IMR-90 (cell line): ENCODE measurements around the gene FBXO44. TPM values are rescaled to one million over a fixed set of nuclear protein-coding genes. Genes with fewer than 3 reads are reported as not detected.

Source experiments
- ATAC-seq: fragments of 200-7000 bp; cut with Tn5 transposase; 2 replicates; pipeline ENCODE4 v1.9.1; 2020; ENCODE audit warnings: low read depth, mild to moderate bottlenecking, moderate library complexity
- BruUV-seq: library from RNA; stranded (reverse); fragments of 400-500 nt; replicated peaks from 2 replicates; lab custom pipeline; 2021; lab: Mats Ljungman, UMichigan
- CTCF ChIA-PET: fragments of 300-600 bp; formaldehyde crosslinking; extraction: SDS; loops from one replicate; lab custom pipeline; 2021; ENCODE audit warnings: antibody characterized with exemption; lab: Yijun Ruan, JAX
- POLR2A ChIA-PET: fragments of 300-600 bp; sonication (Branson Sonifier 250); formaldehyde crosslinking; loops from one replicate; lab custom pipeline; 2022; ENCODE audit warnings: antibody characterized with exemption; ENCODE audit not compliant: unreplicated experiment; lab: Charles Lee
- DNase-seq: peaks from one replicate; pipeline ENCODE4 v3.0.0; 2013
- H2AFZ ChIP-seq: replicated peaks from 2 replicates; pipeline ENCODE3; 2013; ENCODE audit warnings: low read length, mild to moderate bottlenecking; ENCODE audit not compliant: poor library complexity
- H2AK5ac ChIP-seq: 2 replicates; pipeline ENCODE4 v1.6.1; 2013; ENCODE audit warnings: low read depth, low read length, inconsistent platforms
- H2AK9ac ChIP-seq: replicated peaks from 2 replicates; pipeline ENCODE3; 2013; ENCODE audit warnings: mild to moderate bottlenecking, low read depth, low read length, moderate library complexity; ENCODE audit not compliant: poor library complexity
- H2BK120ac ChIP-seq: 2 replicates; pipeline ENCODE4 v1.6.1; 2013; ENCODE audit warnings: low read depth, low read length, inconsistent platforms
- H2BK15ac ChIP-seq: 3 replicates; pipeline ENCODE4 v1.6.1; 2013; ENCODE audit warnings: low read depth, low read length, inconsistent platforms
- H2BK20ac ChIP-seq: 2 replicates; pipeline ENCODE4 v1.6.1; 2013; ENCODE audit warnings: low read depth, mild to moderate bottlenecking, inconsistent platforms, low read length, moderate library complexity
- H2BK5ac ChIP-seq: 2 replicates; pipeline ENCODE4 v1.6.1; 2013; ENCODE audit warnings: mild to moderate bottlenecking, low read depth, low read length, inconsistent platforms; ENCODE audit not compliant: poor library complexity, severe bottlenecking
- H3K14ac ChIP-seq: replicated peaks from 2 replicates; pipeline ENCODE4 v1.6.1; 2013; ENCODE audit warnings: low read depth, low read length, inconsistent platforms
- H3K18ac ChIP-seq: 2 replicates; pipeline ENCODE4 v1.6.1; 2013; ENCODE audit warnings: low read depth, low read length, control low read depth
- H3K23ac ChIP-seq: 2 replicates; pipeline ENCODE4 v1.6.1; 2013; ENCODE audit warnings: low read depth, low read length, inconsistent platforms
- H3K27ac ChIP-seq: 2 replicates; pipeline ENCODE4 v1.5.1; 2013; ENCODE audit warnings: mild to moderate bottlenecking, control low read depth, low read length; ENCODE audit not compliant: insufficient read depth
- H3K27me3 ChIP-seq: 2 replicates; pipeline ENCODE4 v1.6.1; 2013; ENCODE audit warnings: low read length; ENCODE audit not compliant: control insufficient read depth, insufficient read depth
- H3K36me3 ChIP-seq: 2 replicates; pipeline ENCODE4 v1.6.1; 2013; ENCODE audit warnings: low read length, mixed read lengths; ENCODE audit not compliant: control insufficient read depth, insufficient read depth
- H3K4ac ChIP-seq: 2 replicates; pipeline ENCODE4 v1.6.1; 2013; ENCODE audit warnings: low read depth, low read length, inconsistent platforms
- H3K4me1 ChIP-seq: 2 replicates; pipeline ENCODE4 v1.6.1; 2013; ENCODE audit warnings: low read length, mixed read lengths; ENCODE audit not compliant: control insufficient read depth, insufficient read depth
- H3K4me2 ChIP-seq: 2 replicates; pipeline ENCODE4 v1.6.1; 2013; ENCODE audit warnings: low read depth, mild to moderate bottlenecking, control low read depth, low read length, moderate library complexity
- H3K4me3 ChIP-seq: 2 replicates; pipeline ENCODE4 v1.5.1; 2013; ENCODE audit warnings: low read depth, mild to moderate bottlenecking, control low read depth, low read length, moderate library complexity; ENCODE audit not compliant: insufficient read depth
- H3K56ac ChIP-seq: 2 replicates; pipeline ENCODE4 v1.6.1; 2013; ENCODE audit warnings: low read length, inconsistent platforms; ENCODE audit not compliant: insufficient read depth; ENCODE audit errors: extremely low read depth
- H3K79me1 ChIP-seq, 2 experiments: 2 replicates each; pipeline ENCODE4 v1.6.1; 2013; ENCODE audit warnings: low read length in 2 of 2, inconsistent platforms in 1 of 2, low read depth in 1 of 2
- H3K9ac ChIP-seq: 2 replicates; pipeline ENCODE4 v1.6.1; 2013; ENCODE audit warnings: low read depth, low read length, control low read depth
- H3K9me1 ChIP-seq: 2 replicates; pipeline ENCODE4 v1.6.1; 2013; ENCODE audit warnings: low read length, inconsistent platforms; ENCODE audit not compliant: insufficient read depth
- H3K9me3 ChIP-seq: 2 replicates; pipeline ENCODE4 v1.6.1; 2013; ENCODE audit warnings: low read length; ENCODE audit not compliant: control insufficient read depth, insufficient read depth
- H4K20me1 ChIP-seq: 2 replicates; pipeline ENCODE4 v1.6.1; 2013; ENCODE audit warnings: low read length, inconsistent platforms; ENCODE audit not compliant: insufficient read depth
- H4K5ac ChIP-seq: 2 replicates; pipeline ENCODE4 v1.6.1; 2013; ENCODE audit warnings: mild to moderate bottlenecking, low read depth, low read length, control low read depth
- H4K8ac ChIP-seq, 2 experiments: 2 replicates each; pipeline ENCODE4 v1.6.1; 2013; ENCODE audit warnings: low read depth in 2 of 2, low read length in 2 of 2, control low read depth in 1 of 2, inconsistent platforms in 1 of 2
- H4K91ac ChIP-seq: 2 replicates; pipeline ENCODE4 v1.6.1; 2013; ENCODE audit warnings: low read depth, low read length, inconsistent platforms; ENCODE audit not compliant: insufficient read depth
- CHD1 ChIP-seq: IDR thresholded peaks from 2 replicates; pipeline ENCODE4 v1.6.1; 2012; ENCODE audit warnings: low read depth, low read length, improper control_type of control experiment
- POLR2A ChIP-seq: IDR thresholded peaks from 2 replicates; pipeline ENCODE4 v1.6.1; 2012; ENCODE audit warnings: mild to moderate bottlenecking, low read depth, low read length
- RAD21 ChIP-seq: IDR thresholded peaks from 2 replicates; pipeline ENCODE4 v1.6.1; 2012; ENCODE audit warnings: low read length, improper control_type of control experiment
- RCOR1 ChIP-seq: IDR thresholded peaks from 2 replicates; pipeline ENCODE4 v1.6.1; 2012; ENCODE audit warnings: mild to moderate bottlenecking, low read length, improper control_type of control experiment; ENCODE audit not compliant: insufficient replicate concordance
- RFX5 ChIP-seq: IDR thresholded peaks from 2 replicates; pipeline ENCODE4 v1.8.0; 2012; ENCODE audit warnings: low read depth, mild to moderate bottlenecking, low read length, moderate library complexity
- WGBS, 2 experiments: methylation state at CpG; one replicate each; pipeline versions ENCODE4 v1.1.5 to v1.1.7; 2013; ENCODE audit warnings: missing lambda C conversion rate in 2 of 2; ENCODE audit not compliant: insufficient read length in 1 of 2; ENCODE audit errors: extremely low coverage in 2 of 2; 5-methylcytosine and 5-hydroxymethylcytosine counted together
- dilution Hi-C: fragments of 300-500 bp; cut with HindIII; formaldehyde crosslinking; loops from one replicate; pipeline ENCODE4 v1.14.3; 2018; ENCODE audit warnings: low sequenced_read_pairs; ENCODE audit not compliant: unreplicated experiment
- in situ Hi-C: fragments of 300-500 bp; cut with MboI; formaldehyde crosslinking; loops from 3 replicates; pipeline ENCODE4 v1.14.3; 2019; ENCODE audit warnings: low sequenced_read_pairs, inconsistent platforms, mixed read lengths
- intact Hi-C: fragments of 100-400 bp; cut with micrococcal nuclease; formaldehyde crosslinking; loops from 2 replicates; pipeline ENCODE4 v1.10.0; 2022
- polyA plus RNA-seq, 3 experiments: library from polyadenylated mRNA; depleted of rRNA; stranded (reverse); fragments of >200 nt; gene quantifications; 2 replicates each; pipeline ENCODE4 v1.2.3, GENCODE V29; 2012; ENCODE audit warnings: low replicate concordance in 1 of 3
- total RNA-seq: library from RNA; depleted of rRNA; stranded (reverse); fragments of >200 nt; gene quantifications from 2 replicates; pipeline ENCODE4 v1.2.3, GENCODE V29; 2012
- TF ChIP-seq, protein P1 (sequence below): fragments of 150-350 bp; IDR thresholded peaks from 2 replicates; pipeline ENCODE4 v1.6.1; 2016; ENCODE audit warnings: low read depth, mild to moderate bottlenecking, low read length, moderate library complexity, borderline replicate concordance

Gene FBXO44
- total and polyA plus RNA-seq, 2 of the 4 experiments (the other 2 are of a cell fraction) = 9.3 to 25.5 TPM

- no peak for TF ChIP-seq CHD1
These were observed 47.5 kb downstream of the FBXO44 start (continued) for GRCh38 chr1:11701981-11702803.

DNA sequence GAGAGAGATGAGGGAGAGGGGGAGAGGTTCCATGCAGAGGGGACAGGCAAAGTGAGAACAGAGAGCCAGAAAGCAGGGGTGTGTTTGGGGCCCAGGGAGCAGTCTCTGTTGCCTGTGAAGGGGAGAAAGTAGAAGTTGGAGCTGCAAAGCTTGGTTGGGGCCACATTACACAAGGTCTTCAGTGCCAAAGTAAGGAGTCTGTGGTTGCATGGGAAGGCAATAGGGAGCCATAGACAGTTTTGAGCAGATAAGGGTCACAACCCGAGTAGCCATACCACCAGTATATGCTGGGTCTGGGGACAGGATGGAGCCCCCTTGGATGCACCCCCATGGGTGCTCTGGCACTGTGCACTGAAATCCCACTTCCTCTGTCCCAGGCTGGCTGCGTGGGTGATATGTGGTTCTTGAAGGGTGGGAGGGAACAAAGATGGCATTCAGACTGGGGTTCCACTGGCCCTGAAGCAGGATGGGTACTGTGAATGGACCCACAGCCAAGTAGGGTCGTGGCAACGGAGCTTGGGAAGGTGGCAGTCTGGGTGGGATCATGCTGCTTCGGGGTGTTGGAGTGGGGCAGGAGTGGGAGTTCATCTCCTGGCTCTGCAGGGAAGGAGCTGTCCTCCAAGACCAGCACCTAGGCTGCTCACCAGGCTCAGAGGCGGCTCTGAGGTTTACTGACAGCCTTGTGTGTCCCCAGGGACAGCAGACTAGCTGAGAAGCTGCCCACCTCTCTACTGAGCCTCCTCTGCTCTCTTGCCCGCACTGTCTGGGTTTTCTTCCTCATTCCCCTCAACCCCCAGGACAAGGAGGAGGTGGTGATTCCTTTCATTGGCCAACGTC lies 48.9 kb downstream of the FBXO44 start:
- no peak; the same call in 1 of the 2 replicates for ATAC-seq
- intact Hi-C loops = no loop called here
- CTCF ChIA-PET = no interaction called here

More for the DNA sequence above, 48.9 kb downstream of the FBXO44 start:
- no peak overlapping the region for H3K23ac ChIP-seq
- no peak overlapping the region for H2BK20ac ChIP-seq
- H3K79me1 ChIP-seq = no peaks in the 10 kb centered on the region
- no peak overlapping the region for H3K56ac ChIP-seq
- no peak for DNase-seq
- no peak overlapping the region for H2AK9ac ChIP-seq
- in situ Hi-C loops = no loop called here
- POLR2A ChIA-PET = no interaction called here
- peaks cover 59% of the 10 kb centered on the region for H3K27me3 ChIP-seq
- TF ChIP-seq RCOR1 (no peak), RAD21 (no peak), POLR2A (no peak), RFX5 (no peak)
- TF ChIP-seq, protein P1, sequence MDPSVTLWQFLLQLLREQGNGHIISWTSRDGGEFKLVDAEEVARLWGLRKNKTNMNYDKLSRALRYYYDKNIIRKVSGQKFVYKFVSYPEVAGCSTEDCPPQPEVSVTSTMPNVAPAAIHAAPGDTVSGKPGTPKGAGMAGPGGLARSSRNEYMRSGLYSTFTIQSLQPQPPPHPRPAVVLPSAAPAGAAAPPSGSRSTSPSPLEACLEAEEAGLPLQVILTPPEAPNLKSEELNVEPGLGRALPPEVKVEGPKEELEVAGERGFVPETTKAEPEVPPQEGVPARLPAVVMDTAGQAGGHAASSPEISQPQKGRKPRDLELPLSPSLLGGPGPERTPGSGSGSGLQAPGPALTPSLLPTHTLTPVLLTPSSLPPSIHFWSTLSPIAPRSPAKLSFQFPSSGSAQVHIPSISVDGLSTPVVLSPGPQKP = no peak
- no peak overlapping the region for H3K27ac ChIP-seq
- H2BK120ac ChIP-seq = no peak overlapping the region
- H4K8ac ChIP-seq = no peak overlapping the region
- no peak overlapping the region for H3K4ac ChIP-seq
- no peak overlapping the region for H3K4me2 ChIP-seq
- no peak overlapping the region for H4K5ac ChIP-seq
- H4K91ac ChIP-seq = no peak overlapping the region
- no peak overlapping the region for H3K18ac ChIP-seq
- H3K4me3 ChIP-seq = no peak overlapping the region
- no peak overlapping the region for H3K14ac ChIP-seq
- no peak overlapping the region for H2AFZ ChIP-seq
- peaks cover 4% of the 10 kb centered on the region for H3K9me1 ChIP-seq
- H4K20me1 ChIP-seq = no peaks in the 10 kb centered on the region
- no peak overlapping the region for H2BK15ac ChIP-seq
- H2BK5ac ChIP-seq = no peak overlapping the region
- no peaks in the 10 kb centered on the region for H3K36me3 ChIP-seq
- WGBS, 2 experiments = 71% methylated on average over 1 of the region's 8 CpGs; no CpG with 5 or more reads in 1 of the 2 experiments
- H2AK5ac ChIP-seq = no peak overlapping the region
- dilution Hi-C loops = no loop called here
- no peaks in the 10 kb centered on the region for H3K9me3 ChIP-seq
- H3K4me1 ChIP-seq = no peaks in the 10 kb centered on the region; the same call in 1 of the 2 replicates
- no TSS peak for BruUV-seq
- no peak overlapping the region for H3K9ac ChIP-seq
